ENCODE measurements around the gene KRTAP5-9.
"Not testable (repeated sequence)": the region's sequence is repeated elsewhere in the genome, so short reads cannot be mapped to it uniquely, and the experiment has no call there.

The KRTAP5-9 gene

GRCh38 chr11:71548120-71548519 is at the start of gene KRTAP5-9:
TSS of gene KRTAP5-9 (plus strand) at chr11:71548420. CDS start at chr11:71548658, 238 bp downstream.
- DNase-seq (ENCODE audit: low spot score): no peak

DNA sequence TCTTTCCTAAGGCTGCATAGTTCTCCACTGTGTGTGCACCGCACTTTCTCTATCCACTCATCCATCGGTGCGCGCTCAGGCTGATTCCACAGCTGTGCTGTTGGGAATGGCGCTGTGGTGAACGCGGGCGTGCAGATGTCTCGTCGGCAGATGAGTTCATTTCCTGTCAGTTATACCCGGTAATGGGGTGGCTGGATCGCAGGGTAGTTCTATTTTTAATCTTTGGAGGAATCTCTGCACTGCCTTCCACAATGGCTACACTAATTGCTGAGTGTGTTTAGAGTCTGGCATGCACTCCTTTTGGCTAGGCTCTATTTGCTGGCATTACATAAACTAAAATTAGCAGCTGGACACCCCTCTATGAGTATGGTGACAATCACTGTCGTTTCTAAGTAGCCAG is 49.1 kb upstream of the KRTAP5-9 start:
- no peak for DNase-seq (ENCODE audit: low spot score)

DNA sequence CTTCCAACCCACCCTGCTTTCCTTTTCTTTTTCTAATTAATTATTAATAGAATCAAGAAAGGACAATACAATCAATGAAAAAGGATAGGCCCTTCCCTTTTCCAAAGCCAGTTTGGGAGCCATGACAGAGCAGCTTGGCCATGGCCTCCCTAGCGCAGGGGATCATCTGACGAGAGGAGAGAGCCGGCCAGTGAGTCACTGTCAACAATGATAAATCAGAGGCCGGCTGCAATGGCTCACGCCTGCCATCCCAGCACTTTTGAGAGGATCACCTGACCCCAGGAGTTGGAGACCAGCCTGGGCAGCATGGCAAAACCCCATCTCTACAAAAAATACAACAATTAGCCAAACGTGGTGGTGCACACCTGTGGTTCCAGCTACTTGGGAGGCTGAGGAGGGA is 48.7 kb upstream of the KRTAP5-9 start:
- DNase-seq (ENCODE audit: low spot score): no peak

GRCh38 chr11:71500601-71501021 is 47.6 kb upstream of the KRTAP5-9 start:
- DNase-seq (ENCODE audit: low spot score): no peak

DNA sequence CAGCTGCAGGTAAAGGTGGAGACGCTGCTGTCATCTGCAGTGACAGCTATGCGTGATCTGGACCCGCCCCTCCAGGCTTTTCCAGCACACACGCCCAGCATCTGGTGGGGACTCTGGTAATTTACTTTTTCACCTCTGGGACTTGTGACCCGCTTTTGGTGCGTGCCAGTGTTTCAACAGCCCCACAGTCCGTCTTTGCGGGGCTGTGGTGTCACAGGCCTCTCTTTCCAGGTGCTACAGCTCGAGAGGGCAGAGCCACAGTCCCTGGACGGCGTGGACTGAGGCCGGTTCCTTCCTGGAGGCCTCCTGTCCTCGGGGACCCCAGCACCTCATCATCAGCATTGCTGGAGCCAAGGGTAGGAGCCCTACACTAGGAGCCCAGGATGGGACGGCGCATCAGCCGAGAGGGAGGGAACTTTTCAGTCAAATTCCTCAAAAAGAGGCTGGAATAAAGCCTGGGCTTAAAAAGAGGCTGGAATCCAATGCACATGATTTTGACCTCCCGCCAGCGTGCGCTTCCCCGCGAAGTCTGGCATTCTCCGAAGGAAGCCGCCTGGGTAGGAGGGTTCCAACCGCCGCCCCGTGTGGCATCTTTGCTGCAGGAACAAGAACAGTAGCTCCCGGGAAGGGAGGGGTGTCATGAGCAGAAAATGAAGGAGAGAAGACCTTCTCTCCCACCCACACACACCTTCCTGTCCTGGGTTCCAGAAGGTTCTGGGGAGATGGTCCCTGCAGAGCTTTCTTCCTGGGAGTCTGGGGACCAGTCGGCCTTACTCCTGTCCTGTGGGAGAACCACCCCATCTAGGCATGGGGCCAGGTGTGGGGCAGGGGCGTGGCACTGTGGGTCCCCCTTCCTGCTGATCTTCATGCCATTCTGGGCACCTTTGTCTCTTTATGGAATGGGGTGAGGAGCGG is 46.9 kb upstream of the KRTAP5-9 start:
- no peak for DNase-seq (ENCODE audit: low spot score)

DNA sequence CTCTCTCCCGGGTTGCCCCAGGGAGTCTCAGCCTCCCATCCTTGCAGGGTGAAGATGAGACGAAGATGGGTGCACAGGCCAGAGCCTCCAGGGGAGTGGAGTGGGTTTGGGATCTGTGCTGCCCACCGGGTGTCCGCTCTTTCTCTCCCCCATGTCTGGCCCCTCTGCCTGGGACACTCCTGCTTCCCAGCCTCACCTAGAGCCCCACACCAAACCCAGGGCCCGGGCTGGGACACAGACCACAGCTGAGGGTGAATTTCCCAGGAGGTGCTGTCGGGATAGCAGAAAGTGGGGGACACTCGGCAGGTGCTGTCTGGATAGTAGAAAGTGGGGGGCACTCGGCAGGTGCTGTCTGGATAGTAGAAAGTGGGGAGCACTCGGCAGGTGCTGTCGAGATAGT is 46.2 kb upstream of the KRTAP5-9 start:
- no peak for DNase-seq (ENCODE audit: low spot score)

DNA sequence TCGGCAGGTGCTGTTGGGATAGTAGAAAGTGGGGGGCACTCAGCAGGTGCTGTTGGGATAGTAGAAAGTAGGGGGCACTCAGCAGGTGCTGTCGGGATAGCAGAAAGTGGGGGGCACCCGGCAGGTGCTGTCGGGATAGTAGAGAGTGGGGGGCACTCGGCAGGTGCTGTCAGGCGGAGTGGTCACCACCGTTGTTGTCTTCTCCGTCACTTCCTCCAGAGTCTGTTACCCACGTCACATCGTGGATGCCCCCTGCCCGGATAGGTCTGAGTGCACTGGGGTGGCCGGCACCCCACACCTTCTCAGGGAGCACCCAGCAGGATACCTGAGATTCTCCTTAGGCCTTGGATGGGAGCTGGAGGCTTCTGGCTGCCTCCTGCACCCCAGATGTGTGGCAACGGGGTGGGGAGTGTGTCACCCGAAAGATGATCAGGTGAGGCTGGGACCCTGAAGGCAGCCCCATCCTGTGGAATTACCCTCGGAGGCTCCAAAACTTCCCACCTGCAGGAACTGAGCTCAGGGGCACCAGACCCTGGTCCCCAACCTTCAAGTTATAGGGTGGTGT is 45.3 kb upstream of the KRTAP5-9 start:
- DNase-seq (ENCODE audit: low spot score): no peak

GRCh38 chr11:71504531-71504930 is 43.7 kb upstream of the KRTAP5-9 start:
- no peak for DNase-seq (ENCODE audit: low spot score)

- no peak for DNase-seq (ENCODE audit: low spot score)
These were observed 43.2 kb upstream of the KRTAP5-9 start for GRCh38 chr11:71505001-71505400.

GRCh38 chr11:71505781-71506180 is 42.4 kb upstream of the KRTAP5-9 start:
- DNase-seq (ENCODE audit: low spot score): no peak

DNA sequence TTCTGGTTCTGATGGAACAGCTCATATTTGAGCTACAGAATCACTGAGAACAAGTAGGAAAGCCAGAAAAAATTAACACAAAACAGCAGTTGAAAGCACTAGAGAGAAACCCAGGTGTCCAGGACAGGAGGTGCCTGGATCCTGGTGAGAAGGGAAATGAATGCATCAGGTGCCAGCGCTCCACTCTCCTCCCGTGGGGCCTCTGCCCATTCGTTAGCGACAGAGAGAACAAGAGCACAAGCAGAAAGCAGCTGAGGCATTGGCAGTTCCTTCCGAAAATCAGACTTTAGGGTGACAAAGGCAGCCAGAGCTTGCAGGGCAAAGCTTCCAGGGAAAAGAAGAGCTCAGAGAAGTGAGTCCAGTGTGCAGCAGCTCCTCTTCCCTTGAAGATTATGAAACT is 41.1 kb upstream of the KRTAP5-9 start:
- no peak for DNase-seq (ENCODE audit: low spot score)

GRCh38 chr11:71518506-71519471 is 29.4 kb upstream of the KRTAP5-9 start:
- no peak for DNase-seq (ENCODE audit: low spot score)

DNA sequence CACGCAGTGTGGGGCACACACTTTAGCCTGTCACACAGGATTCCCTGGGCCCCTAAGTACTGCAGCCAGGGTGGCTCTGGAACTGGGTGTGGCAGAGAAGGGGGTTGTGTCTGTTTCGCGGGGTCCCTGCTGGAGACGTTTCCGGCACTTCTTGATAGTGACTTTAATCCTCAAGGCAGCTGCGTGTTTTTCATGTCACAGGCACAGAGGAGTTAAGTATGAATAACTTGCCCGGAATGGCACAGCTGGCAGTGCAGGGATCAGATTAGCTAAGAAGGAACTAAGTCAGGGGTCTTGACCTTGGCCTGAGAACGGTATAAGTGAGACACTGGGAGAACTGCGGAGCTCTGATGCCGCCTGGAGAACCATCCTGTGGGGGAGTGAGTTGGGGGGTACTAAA is 28.7 kb upstream of the KRTAP5-9 start:
- DNase-seq (ENCODE audit: low spot score): no peak

DNA sequence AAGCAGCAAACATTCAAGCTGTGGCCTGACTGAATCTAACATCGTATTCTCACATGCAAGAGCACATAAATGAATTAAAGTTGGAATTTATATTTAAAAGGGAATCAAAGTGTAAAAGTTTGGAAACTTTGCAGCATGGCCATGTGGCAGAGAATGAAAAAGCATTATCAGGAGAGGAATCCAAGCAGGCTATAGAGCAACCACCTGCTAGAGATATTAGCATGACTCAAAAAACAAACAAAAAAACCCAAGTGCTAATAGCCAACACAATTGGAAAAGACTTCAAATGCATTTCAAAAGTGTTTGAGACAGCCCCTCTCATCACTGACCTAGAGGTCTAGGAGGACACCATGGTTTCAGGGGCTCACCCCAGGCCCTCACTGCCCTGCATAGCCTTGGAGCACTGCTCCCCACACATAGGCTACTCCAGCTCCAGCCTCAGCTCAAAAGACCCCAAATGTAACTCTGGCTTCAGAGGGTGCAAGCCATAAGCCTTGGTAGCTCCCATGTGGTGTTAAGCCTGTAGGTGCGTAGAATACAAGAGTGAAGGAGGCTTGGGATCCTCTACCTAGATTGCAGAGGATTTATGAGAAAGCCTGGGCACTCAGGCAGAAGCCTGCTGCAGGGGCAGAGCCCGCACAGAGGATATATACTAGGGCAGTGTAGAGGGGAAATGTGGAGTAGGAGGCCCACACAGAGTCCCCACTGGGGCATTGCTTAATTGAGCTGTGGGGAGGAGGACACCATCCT is 22.9 kb upstream of the KRTAP5-9 start:
- no peak for DNase-seq (ENCODE audit: low spot score)

DNA sequence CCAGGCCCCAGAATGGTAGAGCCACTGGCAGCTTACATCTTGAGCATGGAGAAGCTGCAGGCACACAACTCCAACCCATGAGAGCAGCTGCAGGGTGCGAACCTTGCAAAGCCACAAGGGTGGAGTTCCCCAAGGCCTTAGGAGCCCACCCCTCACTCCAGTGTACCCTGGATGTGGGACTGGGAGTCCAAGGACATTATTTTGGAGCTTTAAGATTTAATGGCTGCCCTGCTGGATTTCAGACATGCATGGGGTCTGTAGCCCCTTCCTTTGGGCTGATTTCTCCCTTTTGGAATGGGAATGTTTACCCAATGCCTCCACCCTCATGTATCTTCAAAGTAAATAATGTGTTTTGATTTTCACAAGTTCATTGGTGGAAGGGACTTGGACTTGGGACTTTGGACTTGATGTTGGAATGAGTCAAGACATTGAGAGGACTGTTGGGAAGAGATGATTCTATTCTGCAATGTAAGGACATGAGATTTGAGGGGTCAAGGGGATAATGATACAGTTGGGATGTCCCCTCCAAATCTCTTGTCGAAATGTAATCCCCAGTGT is 22.2 kb upstream of the KRTAP5-9 start:
- no peak for DNase-seq (ENCODE audit: low spot score)

GRCh38 chr11:71526796-71527575 is 21.2 kb upstream of the KRTAP5-9 start, which contains the start of gene KRTAP5-7:
TSS of gene KRTAP5-7 (plus strand) at chr11:71527267. CDS start at chr11:71527301, 34 bp downstream.
- DNase-seq (ENCODE audit: low spot score): not testable (repeated sequence)

GRCh38 chr11:71527576-71528210 is 20.5 kb upstream of the KRTAP5-9 start:
- DNase-seq (ENCODE audit: low spot score): no peak

GRCh38 chr11:71530602-71531001 is 17.6 kb upstream of the KRTAP5-9 start:
- DNase-seq (ENCODE audit: low spot score): no peak

DNA sequence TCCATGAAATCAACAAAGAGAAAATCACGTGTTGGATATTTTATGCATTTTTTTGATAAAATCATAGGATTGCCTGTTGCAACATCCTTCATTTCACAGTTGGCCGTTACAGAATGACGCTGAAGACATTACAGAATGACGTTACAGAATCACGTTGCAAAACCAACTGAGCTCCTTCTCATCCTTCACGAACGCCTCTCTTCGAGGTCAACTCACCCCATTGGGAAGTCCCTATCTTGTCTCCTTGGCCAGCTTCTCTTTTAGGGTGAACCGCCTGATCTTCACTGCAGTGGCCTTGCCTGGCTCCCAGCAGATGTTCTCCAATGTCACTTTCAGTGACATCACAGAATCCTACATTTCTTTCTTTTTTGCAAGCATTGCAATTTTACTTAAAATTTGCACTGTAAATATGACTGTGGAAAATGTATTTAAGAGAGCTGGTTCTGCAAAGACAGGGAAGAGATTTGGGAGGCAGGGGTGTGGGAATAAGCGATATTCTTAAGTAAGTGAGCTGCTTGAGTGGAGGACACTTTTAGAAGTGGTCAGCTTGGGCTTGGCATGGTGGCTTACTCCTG is 16.1 kb upstream of the KRTAP5-9 start:
- DNase-seq (ENCODE audit: low spot score): no peak
